Heart right ventricle (tissue), 16 donors: ENCODE data around the gene NHSL2. TPM values are rescaled to one million over a fixed set of nuclear protein-coding genes. Genes with fewer than 3 reads are reported as not detected.
A peak's percentile ranks its signal among the peaks of the same experiment; 100 is the strongest.

Source experiments
- ATAC-seq, 8 donors: fragments of 200-7000 bp; cut with Tn5 transposase; one replicate each; pipeline ENCODE4 v1.9.1; 2020; ENCODE audit warnings: mild to moderate bottlenecking in 8 of 8, moderate library complexity in 8 of 8, moderate number of reproducible peaks in 1 of 8
- DNase-seq, 2 donors: peaks; one replicate each; pipeline ENCODE4 v3.0.0-alpha.2; 2020
- H3K27ac ChIP-seq, 10 donors: fragments of 200-600 bp; sonication (generic) in 2 of 10; one replicate each; pipeline versions ENCODE4 v1.5.0 to v1.8.0; 2020 to 2022; ENCODE audit warnings: mild to moderate bottlenecking in 3 of 10
- H3K27me3 ChIP-seq, 7 donors: fragments of 200-600 bp; one replicate each; pipeline ENCODE4 v1.8.0; 2021 to 2022; ENCODE audit warnings: mild to moderate bottlenecking in 2 of 7
- H3K36me3 ChIP-seq, 9 donors: fragments of 200-600 bp; sonication (generic) in 1 of 9; one replicate each; pipeline versions ENCODE4 v1.5.0 to v1.8.0; 2020 to 2022; ENCODE audit warnings: mild to moderate bottlenecking in 2 of 9
- H3K4me1 ChIP-seq, 9 donors: fragments of 200-600 bp; sonication (generic) in 1 of 9; one replicate each; pipeline versions ENCODE4 v1.5.0 to v1.8.0; 2020 to 2022; ENCODE audit warnings: mild to moderate bottlenecking in 4 of 9
- H3K4me3 ChIP-seq, 10 donors: fragments of 200-600 bp; sonication (generic) in 2 of 10; one replicate each; pipeline versions ENCODE4 v1.5.0 to v1.8.0; 2020 to 2022; ENCODE audit warnings: mild to moderate bottlenecking in 7 of 10, moderate library complexity in 2 of 10
- H3K9me3 ChIP-seq, 11 donors: fragments of 200-600 bp in 10 of 11; sonication (generic) in 2 of 11; one replicate each; pipeline versions ENCODE4 v1.5.0 to v1.8.0; 2013 to 2022; ENCODE audit warnings: mild to moderate bottlenecking in 2 of 11, control low read depth in 1 of 11, moderate library complexity in 1 of 11
- CTCF ChIP-seq, 9 donors: fragments of 200-600 bp; sonication (generic) in 2 of 9; IDR thresholded peaks; one replicate each; pipeline versions ENCODE4 v1.5.0 to v1.8.0; 2021 to 2022; ENCODE audit warnings: antibody characterized with exemption in 9 of 9, mild to moderate bottlenecking in 5 of 9, moderate library complexity in 1 of 9
- WGBS, 2 donors: extraction: QIAGEN DNeasy Blood & Tissue Kit; methylation state at CpG; one replicate each; pipeline ENCODE4 v1.1.7; 2013; ENCODE audit warnings: inconsistent platforms in 1 of 2; 5-methylcytosine and 5-hydroxymethylcytosine counted together
- intact Hi-C, 10 donors: fragments of 100-400 bp; cut with DNase I; formaldehyde crosslinking; loops; one replicate each; pipeline versions ENCODE4 v1.11.1 to v1.14.2; 2022
- polyA plus RNA-seq, 2 donors: library from polyadenylated mRNA; stranded (reverse); fragments of 200-250 nt; gene quantifications; one replicate each; pipeline ENCODE4 v1.2.3, GENCODE V29; 2013
- total RNA-seq, 10 donors: library from RNA; stranded (reverse); fragmentation: NEBNext Ultra II Directional in 3 of 10; extraction: Animal tissue kit (Norgen Biotek cat#: 25700) in 3 of 10; gene quantifications; one replicate each; pipeline versions ENCODE4 v1.2.1 to v1.2.4, GENCODE V29; 2021 to 2023
- donor health status: Arrhythmogenic right ventricular cardiomyopathy.
- donor health status: ischemic (EF 13 %, LVEDD 7.1; RV severe dilation, severe dysfunction).
- donor health status: healthy with polysubstance abuse.
- donor health status: DM: no; HTN: yes; CAD: no.
- donor health status: DM: no; HTN: no; CAD: no.
- donor health status: ischemic (EF 25% LVEDD 6.9; RV normal size, moderate dysfunction).
- donor health status: ischemic (EF 25% LVEDD 5.7; RV mildly dilated, moderate dysfunction).
- donor health status: healthy.
- donor health status: DM: yes; HTN: yes; CAD: no.
- donor health status: Ischemic cardiomyopathy.
- donor health status: ischemic (EF 35%, LVEDD 5.7; RV mildly dilated, moderate dysfunction).
- donor health status: nonischemic (EF 11% LVEDD 7.7; RV severe dilation, severe dysfunction).
- donor health status: DM: yes; HTN: yes; CAD: no.
- donor health status: PGD.
- donor health status: ischemic (EF 29% LVEDD 5.4; RV normal size, mild dysfunction).
- donor health status: nonischemic (EF 23%, LVEDD 6.1; RV moderate dilation, normal function).

The NHSL2 gene
- total and polyA plus RNA-seq, 12 donors, result 0.86 to 8.4 (median 6.2) TPM

GRCh38 chrX:72102760-72103159 lies 192.1 kb downstream of the NHSL2 start:
- Histone ChIP-seq H3K27ac (no peak overlapping the region), H3K4me1 (peaks cover 0 to 39% (median 0%) of the 10 kb centered on the region in 9 donors), H3K9me3 (no peaks in the 10 kb centered on the region), H3K36me3 (no peaks in the 10 kb centered on the region), H3K4me3 (peak overlapping the region in 1 of 10 donors; percentile 46), H3K27me3 (peaks cover 0 to 61% (median 0%) of the 10 kb centered on the region in 7 donors)
- ATAC-seq (no peak), DNase-seq (no peak)
- 33 to 77% methylated on average over 4 of the region's 4 CpGs for WGBS, 2 donors
- intact Hi-C loops, result no loop called here
- no peak for TF ChIP-seq CTCF (IDR thresholded peaks at IDR 0.05)

GRCh38 chrX:72105436-72105835 lies 194.8 kb downstream of the NHSL2 start:
- Histone ChIP-seq H3K27me3 (peaks cover 0 to 78% (median 0%) of the 10 kb centered on the region in 7 donors), H3K4me3 (no peak overlapping the region), H3K4me1 (peaks cover 0 to 24% (median 0%) of the 10 kb centered on the region in 9 donors), H3K9me3 (no peaks in the 10 kb centered on the region), H3K27ac (peak overlapping the region in 1 of 10 donors; percentile 44), H3K36me3 (no peaks in the 10 kb centered on the region)
- no peak for ATAC-seq
- no peak for TF ChIP-seq CTCF (IDR thresholded peaks at IDR 0.05)
- WGBS, 2 donors, result 81 to 83% methylated on average over 6 of the region's 6 CpGs
- DNase-seq, result no peak
- intact Hi-C loops, result no loop called here

- Histone ChIP-seq H3K27ac (peak overlapping the region in 1 of 10 donors; percentile 61), H3K27me3 (peaks cover 0 to 77% (median 0%) of the 10 kb centered on the region in 7 donors), H3K36me3 (no peaks in the 10 kb centered on the region), H3K9me3 (no peaks in the 10 kb centered on the region), H3K4me1 (peaks cover 0 to 8% (median 0%) of the 10 kb centered on the region in 9 donors), H3K4me3 (no peak overlapping the region)
- no peak for TF ChIP-seq CTCF (IDR thresholded peaks at IDR 0.05)
- WGBS, 2 donors, result 74 to 92% methylated on average over 6 of the region's 6 CpGs
- DNase-seq (no peak), ATAC-seq (peak in 2 of 8 donors; percentile 39 to 41)
- intact Hi-C loops, result no loop called here
These were observed 196.7 kb downstream of the NHSL2 start for GRCh38 chrX:72107320-72107719.

- no peak for TF ChIP-seq CTCF (IDR thresholded peaks at IDR 0.05)
- H3K4me1 ChIP-seq, result peaks cover 0 to 3% (median 0%) of the 10 kb centered on the region in 9 donors
- no peaks in the 10 kb centered on the region for H3K36me3 ChIP-seq
- DNase-seq (no peak), ATAC-seq (no peak)
- no peaks in the 10 kb centered on the region for H3K9me3 ChIP-seq
- no peak overlapping the region for H3K4me3 ChIP-seq
- H3K27me3 ChIP-seq, result peaks cover 0 to 77% (median 0%) of the 10 kb centered on the region in 7 donors
- peak overlapping the region in 2 of 10 donors; percentile 16 to 61 for H3K27ac ChIP-seq
- 87 to 92% methylated on average over 12 of the region's 12 CpGs for WGBS, 2 donors
- intact Hi-C loops, result no loop called here
These were observed 197.4 kb downstream of the NHSL2 start for GRCh38 chrX:72107841-72108595.
